Measurements from ENCODE around the gene PTX3.

DNA sequence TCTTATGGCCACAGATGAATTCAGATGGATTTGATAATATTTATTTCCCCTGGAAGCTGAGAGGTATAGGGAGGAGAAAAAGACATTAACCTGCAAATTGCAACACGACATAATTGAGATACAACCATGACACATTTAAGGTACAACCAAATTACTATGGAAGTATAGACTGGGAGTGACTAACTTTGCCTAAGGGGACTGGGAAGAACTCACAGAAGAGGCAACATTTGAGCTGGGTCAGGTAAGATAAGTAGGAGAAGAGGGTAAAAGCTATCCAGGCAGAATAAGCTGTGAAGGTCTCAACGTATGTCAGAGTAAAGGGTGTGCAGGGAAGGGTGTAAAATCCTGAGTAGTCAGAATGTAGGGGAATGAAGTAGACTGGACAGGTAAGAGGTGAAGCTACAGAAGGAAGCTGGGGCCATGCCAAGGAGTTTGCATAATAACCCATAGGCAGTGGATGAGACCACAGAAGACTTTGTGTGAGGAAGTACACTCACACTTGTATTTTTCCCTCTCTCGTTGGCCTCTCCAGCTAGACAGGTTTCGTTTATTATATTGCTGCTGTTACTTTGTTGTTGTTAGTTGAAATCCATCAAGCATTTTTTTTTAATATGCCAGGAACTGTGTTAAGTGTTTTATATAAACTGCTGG, 28.0 kb upstream of the PTX3 start:
- TF ChIP-seq TEAD4 (CRISPR knock-in tag; IDR thresholded peaks at IDR 0.05) = no peak
- TF ChIP-seq, protein P1, sequence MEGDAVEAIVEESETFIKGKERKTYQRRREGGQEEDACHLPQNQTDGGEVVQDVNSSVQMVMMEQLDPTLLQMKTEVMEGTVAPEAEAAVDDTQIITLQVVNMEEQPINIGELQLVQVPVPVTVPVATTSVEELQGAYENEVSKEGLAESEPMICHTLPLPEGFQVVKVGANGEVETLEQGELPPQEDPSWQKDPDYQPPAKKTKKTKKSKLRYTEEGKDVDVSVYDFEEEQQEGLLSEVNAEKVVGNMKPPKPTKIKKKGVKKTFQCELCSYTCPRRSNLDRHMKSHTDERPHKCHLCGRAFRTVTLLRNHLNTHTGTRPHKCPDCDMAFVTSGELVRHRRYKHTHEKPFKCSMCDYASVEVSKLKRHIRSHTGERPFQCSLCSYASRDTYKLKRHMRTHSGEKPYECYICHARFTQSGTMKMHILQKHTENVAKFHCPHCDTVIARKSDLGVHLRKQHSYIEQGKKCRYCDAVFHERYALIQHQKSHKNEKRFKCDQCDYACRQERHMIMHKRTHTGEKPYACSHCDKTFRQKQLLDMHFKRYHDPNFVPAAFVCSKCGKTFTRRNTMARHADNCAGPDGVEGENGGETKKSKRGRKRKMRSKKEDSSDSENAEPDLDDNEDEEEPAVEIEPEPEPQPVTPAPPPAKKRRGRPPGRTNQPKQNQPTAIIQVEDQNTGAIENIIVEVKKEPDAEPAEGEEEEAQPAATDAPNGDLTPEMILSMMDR (IDR thresholded peaks at IDR 0.05) = no peak
- TF ChIP-seq JUN (CRISPR knock-in tag; IDR thresholded peaks at IDR 0.05) = no peak
- TF ChIP-seq ZNF263 (CRISPR knock-in tag; IDR thresholded peaks at IDR 0.05; ENCODE audit: low read depth) = no peak
- TF ChIP-seq, protein P2, sequence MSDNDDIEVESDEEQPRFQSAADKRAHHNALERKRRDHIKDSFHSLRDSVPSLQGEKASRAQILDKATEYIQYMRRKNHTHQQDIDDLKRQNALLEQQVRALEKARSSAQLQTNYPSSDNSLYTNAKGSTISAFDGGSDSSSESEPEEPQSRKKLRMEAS (CRISPR knock-in tag; IDR thresholded peaks at IDR 0.05) = no peak
